ENCODE data around the gene UNC13A.

DNA sequence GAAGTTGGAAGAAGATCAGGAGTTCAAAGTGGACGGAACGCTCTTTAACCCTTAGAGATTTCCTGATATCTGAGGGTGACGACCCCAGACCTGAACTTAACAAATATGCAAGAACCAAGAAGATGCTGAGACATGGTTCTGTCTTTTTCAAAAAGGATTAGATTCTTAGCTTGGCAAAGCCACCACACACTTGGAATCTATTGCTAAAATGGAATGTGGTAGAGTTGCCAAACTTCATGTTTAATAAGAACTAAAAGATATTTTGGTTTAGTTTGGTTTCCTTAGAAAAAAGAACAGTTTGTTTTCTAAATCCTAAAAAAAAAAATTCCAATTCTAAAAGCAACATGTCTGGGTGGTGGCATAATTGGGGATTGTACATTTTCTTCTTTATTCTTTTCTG lies 29.5 kb downstream of the UNC13A start:
- TF ChIP-seq RAD21 (IDR thresholded peaks at IDR 0.05; ENCODE audit: low read length) (no peak), POLR2AphosphoS5 (IDR thresholded peaks at IDR 0.05; ENCODE audit: low read depth, low read length) (no peak), RXRA (IDR thresholded peaks at IDR 0.05; ENCODE audit: borderline replicate concordance, low read depth) (no peak), GATA2 (CRISPR knock-in tag; IDR thresholded peaks at IDR 0.05) (no peak), USF1 (IDR thresholded peaks at IDR 0.05; ENCODE audit: borderline replicate concordance, low read depth) (no peak), CTCF (IDR thresholded peaks at IDR 0.05) (no peak), ZBTB33 (IDR thresholded peaks at IDR 0.05; ENCODE audit: borderline replicate concordance, low read depth) (no peak), NRF1 (IDR thresholded peaks at IDR 0.05; ENCODE audit: low read depth, low read length) (no peak), MEF2A (IDR thresholded peaks at IDR 0.05; ENCODE audit: borderline replicate concordance, low read depth) (no peak)
